CD4-positive, alpha-beta T cell treated with Interleukin-2 at 100 ng/mL for 4 hours (primary cell): ENCODE results near the gene MPPE1.
"Not testable (repeated sequence)": the region's sequence is repeated elsewhere in the genome, so short reads cannot be mapped to it uniquely, and the experiment has no call there.

ENCODE experiments used
- DNase-seq: peaks from one replicate; pipeline ENCODE4 v3.0.0-alpha.2; 2020; ENCODE audit warnings: low spot score

Gene MPPE1

GRCh38 chr18:11925800-11926481 lies 17.8 kb upstream of the MPPE1 start:
- DNase-seq, result no peak

GRCh38 chr18:11923450-11923849 lies 15.3 kb upstream of the MPPE1 start:
- no peak for DNase-seq

DNA sequence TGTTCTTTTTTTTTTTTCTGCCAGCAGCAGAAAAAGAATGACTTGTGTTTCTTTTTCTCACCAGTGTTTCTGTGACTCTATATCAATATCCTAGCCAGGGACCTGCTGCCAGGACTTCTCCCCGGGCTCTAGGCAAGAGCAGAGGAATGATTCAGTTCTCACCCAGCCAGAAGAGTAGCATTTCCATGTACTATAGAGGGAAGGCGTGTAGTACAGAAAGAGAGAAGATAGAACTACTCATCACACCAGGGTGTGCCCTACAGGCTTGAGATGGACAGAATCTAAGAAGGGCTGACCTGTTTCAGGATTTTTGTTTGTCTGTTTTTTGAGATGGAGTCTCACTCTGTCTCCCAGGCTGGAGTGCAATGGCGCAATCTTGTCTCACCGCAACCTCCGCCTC lies 11.4 kb upstream of the MPPE1 start:
- DNase-seq, result not testable (repeated sequence)

- DNase-seq, result not testable (repeated sequence)
These were observed 8.8 kb upstream of the MPPE1 start for GRCh38 chr18:11916880-11917279.

DNA sequence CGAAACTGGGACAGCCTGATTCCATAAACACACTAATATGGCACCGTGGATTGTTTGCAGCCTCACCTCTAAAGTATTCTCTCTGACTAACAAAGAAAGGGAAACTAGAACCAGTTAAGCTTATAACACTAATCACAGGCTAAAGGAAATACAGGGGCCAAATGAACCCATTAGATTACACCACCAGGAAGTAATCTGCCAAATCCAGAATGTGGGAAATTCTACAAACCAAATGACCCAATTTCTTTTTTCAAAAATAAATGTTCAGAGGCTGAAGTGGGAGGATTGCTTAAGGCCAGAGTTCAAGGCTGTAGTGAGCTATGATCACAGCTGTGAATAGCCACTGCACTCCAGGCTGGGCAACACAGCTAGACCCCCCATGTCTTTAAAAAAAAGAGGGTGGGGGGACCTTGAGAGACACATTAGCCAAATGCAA lies 1.5 kb upstream of the MPPE1 start:
- no peak for DNase-seq

GRCh38 chr18:11909061-11909455 lies 941 bp upstream of the MPPE1 start:
- no peak for DNase-seq

GRCh38 chr18:11906926-11907874 lies 917 bp downstream of the MPPE1 start:
- no peak for DNase-seq

GRCh38 chr18:11906176-11906575 lies 1.9 kb downstream of the MPPE1 start:
- DNase-seq, result no peak

DNA sequence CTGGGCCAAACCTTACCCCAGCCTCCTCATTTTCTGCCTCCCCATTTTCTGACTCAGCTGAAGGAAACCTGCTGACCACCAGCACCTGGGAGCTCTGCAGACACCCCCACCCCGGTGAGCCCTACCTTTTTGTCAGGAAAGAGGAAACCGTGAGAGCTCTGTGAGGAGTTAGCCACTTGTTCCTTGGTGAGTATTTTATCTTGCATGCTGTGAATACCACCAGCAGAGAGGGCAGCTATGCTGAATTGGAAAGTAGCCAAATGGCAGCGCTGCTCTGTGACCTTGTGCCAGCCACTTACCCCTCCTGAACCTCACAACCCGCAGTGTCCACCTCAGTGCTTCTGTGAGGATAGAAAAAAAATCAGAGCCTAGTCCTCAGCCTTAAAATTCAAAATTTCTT lies 2.5 kb downstream of the MPPE1 start:
- no peak for DNase-seq

DNA sequence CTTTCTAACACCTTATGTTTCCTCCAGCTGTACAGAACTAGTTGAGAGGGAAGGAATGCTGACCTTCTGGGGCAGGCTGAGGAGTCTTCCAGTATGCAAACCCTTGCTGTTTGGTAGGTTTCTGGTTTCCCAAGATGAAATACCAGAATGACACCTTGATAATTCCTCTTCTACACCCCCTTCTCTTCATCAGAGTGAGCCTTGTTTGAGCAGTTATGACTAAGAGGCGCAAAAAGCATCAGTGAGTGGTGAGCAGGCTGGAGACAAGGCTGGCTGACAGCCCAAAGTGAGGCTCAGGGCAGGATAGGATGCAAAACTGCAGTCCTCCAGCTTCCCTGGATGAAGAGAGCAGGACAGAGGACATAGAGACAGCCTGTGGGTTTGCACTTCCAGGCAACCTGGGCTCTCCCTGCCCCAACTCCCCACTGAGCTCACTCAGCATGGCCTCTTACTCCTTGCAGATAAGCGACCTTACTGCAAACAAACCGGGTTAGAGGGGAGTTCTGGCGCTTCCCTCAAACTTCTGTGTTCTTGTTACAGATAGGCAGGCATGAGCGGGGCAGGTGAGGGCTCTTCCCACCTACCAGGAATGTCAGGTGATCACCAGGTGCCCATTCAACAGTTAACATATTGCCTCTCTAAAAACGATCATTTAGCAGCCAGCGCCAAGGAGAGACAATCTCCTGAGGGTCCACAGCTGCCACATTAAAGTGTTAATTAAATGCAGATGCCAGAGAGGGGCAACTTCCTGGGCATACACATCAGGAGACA lies 5.4 kb downstream of the MPPE1 start:
- no peak for DNase-seq

GRCh38 chr18:11901826-11902438 lies 6.2 kb downstream of the MPPE1 start:
- no peak for DNase-seq

DNA sequence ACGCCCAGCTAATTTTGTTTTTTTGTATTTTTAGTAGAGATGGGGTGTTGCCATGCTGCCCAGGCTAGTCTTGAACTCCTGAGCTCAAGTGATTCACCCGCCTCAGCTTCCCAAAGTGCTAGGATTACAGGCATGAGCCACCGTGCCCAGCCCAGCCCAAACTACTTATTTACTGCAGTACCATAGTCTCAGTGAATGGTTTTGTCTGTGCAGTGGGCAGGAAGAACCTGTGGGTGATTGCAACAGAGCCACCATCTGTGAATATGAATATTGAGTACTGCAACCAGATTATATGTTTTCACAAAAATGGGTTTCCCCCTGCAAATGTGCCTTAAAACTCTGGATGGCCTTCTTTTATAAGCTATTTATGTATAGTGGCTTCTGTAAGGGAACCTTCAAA lies 9.1 kb downstream of the MPPE1 start:
- DNase-seq, result no peak

DNA sequence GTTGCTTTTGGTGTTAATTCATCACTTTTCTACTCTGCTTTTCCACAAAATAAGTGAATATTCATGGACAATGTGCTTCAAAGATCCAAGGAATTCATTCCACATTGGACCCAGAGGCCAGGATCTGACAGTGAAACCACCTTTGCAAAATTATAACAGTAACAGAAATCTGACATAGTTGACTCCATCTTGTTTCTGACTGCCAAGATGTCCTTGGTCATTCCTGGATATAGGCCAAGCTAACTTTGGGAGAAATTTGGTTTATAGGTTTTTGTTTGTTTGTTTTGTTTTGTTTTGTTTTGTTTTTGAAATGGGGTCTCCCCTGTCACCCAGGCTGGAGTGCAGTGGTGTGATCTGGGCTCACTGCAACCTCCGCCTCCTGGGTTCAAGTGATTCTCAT lies 10.3 kb downstream of the MPPE1 start:
- no peak for DNase-seq

- not testable (repeated sequence) for DNase-seq
These were observed 15.7 kb downstream of the MPPE1 start for GRCh38 chr18:11892438-11892837.

DNA sequence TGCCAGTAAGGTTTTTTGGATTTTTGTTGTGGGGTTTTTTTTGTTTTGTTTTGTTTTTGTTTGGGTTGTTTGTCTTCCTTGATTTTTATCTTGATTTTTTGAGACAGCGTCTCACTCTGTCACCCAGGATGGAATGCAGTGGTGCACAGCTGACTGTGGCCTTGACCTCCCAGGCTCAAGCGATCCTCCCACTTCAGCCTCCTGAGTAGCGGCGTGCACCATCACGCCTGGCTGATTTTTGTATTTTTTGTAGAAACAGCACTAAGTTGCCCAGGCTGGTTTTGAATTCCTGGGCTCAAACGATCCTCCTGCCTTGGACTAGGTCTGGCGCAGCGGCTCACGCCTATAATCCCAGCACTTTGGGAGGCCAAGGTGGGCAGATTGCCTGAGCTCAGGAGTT lies 16.4 kb downstream of the MPPE1 start:
- no peak for DNase-seq

GRCh38 chr18:11889284-11889683 lies 18.8 kb downstream of the MPPE1 start:
- DNase-seq, result no peak

GRCh38 chr18:11888726-11889125 lies 19.4 kb downstream of the MPPE1 start:
- DNase-seq, result no peak

DNA sequence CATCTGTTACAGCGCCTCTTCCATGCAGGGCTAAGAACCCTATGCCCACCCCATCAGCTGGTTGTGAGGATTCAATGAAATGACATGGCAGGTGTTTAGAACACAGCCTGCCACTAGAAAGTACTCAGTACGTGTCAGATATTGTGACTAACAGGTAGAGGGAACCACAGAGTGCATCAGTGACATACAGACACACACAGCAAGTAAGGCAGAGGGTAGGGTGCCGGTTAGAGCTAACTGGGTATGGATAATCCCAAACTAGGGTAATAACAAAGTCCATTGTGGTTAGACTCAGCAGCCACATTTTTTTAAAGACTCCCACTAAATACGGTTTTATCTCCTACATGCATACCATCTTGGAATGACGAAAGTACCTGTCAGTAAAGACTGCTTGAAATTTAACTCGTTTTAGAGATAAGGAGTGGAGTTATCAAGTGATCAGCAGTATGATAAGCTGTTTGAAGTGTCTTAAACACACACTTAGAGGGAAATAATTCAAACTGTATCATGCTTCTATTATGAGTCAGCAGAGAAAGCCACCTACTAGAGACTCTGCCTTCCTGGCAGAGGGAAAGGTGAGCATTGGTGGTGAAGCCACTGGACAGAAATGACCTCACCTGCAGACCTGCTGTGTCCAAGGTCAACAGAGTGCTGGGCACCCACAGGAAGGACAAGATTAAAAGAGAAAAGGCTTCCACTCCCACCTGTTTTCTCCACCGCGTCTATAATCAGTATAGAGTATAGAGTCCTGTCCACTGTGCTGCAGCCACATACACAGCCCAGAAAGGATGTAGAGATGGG lies 20.6 kb downstream of the MPPE1 start:
- no peak for DNase-seq

DNA sequence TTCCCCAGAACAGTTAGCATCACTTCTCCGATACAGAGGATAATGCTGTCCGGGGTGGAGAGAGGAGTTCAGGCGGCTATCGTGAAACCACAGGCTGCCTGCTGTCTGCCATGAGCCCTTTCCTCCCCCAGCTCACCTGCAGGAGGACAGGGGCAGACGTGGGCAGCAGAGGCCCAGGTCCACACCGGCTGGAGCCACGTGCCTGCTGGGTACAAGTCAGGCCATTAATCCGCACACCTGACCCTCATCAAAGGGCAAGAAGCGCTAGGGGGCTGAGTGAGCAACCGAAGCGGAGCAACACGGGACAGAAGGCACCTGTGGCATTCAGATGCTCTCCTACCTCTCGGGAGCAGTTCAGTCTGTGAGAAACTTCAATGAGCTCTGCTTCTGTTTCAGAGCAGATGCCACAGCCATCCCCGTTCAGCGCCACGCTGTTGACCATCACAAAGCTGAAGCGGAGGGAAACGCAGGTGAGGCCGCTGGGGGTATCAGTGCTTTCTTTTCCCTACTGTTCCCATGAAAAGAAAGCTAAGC lies 21.5 kb downstream of the MPPE1 start:
- DNase-seq, result no peak

- no peak for DNase-seq
These were observed 22.7 kb downstream of the MPPE1 start for GRCh38 chr18:11885278-11885947.
